Measurements from ENCODE around the gene ANKRD6.

The ANKRD6 gene

GRCh38 chr6:89482126-89482525 lies 49.2 kb downstream of the ANKRD6 start:
- TF ChIP-seq, protein P1, sequence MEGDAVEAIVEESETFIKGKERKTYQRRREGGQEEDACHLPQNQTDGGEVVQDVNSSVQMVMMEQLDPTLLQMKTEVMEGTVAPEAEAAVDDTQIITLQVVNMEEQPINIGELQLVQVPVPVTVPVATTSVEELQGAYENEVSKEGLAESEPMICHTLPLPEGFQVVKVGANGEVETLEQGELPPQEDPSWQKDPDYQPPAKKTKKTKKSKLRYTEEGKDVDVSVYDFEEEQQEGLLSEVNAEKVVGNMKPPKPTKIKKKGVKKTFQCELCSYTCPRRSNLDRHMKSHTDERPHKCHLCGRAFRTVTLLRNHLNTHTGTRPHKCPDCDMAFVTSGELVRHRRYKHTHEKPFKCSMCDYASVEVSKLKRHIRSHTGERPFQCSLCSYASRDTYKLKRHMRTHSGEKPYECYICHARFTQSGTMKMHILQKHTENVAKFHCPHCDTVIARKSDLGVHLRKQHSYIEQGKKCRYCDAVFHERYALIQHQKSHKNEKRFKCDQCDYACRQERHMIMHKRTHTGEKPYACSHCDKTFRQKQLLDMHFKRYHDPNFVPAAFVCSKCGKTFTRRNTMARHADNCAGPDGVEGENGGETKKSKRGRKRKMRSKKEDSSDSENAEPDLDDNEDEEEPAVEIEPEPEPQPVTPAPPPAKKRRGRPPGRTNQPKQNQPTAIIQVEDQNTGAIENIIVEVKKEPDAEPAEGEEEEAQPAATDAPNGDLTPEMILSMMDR (conservative IDR thresholded peaks at IDR 0.05; ENCODE audit: low read length), result no peak
- DNase-seq (ENCODE audit: low read depth), result peak; percentile 1

GRCh38 chr6:89483111-89483720 lies 50.3 kb downstream of the ANKRD6 start:
- TF ChIP-seq, protein P1 (conservative IDR thresholded peaks at IDR 0.05; ENCODE audit: low read length), result no peak
- DNase-seq (ENCODE audit: low read depth), result peak; percentile 6

More at GRCh38 chr6:89482126-89482525, 49.2 kb downstream of the ANKRD6 start:
- H3K4me3 ChIP-seq (ENCODE audit: low read length), result no peak overlapping the region

GRCh38 chr6:89485320-89485719 lies 52.4 kb downstream of the ANKRD6 start:
- TF ChIP-seq, protein P1 (conservative IDR thresholded peaks at IDR 0.05; ENCODE audit: low read length), result no peak
- DNase-seq (ENCODE audit: low read depth), result no peak
- H3K4me3 ChIP-seq (ENCODE audit: low read length), result no peak overlapping the region

More at GRCh38 chr6:89483111-89483720, 50.3 kb downstream of the ANKRD6 start:
- no peak overlapping the region for H3K4me3 ChIP-seq (ENCODE audit: low read length)

GRCh38 chr6:89487864-89488263 lies 54.9 kb downstream of the ANKRD6 start:
- no peak overlapping the region for H3K4me3 ChIP-seq (ENCODE audit: low read length)
- no peak for DNase-seq (ENCODE audit: low read depth)
- TF ChIP-seq, protein P1 (conservative IDR thresholded peaks at IDR 0.05; ENCODE audit: low read length), result no peak

GRCh38 chr6:89488438-89488837 lies 55.5 kb downstream of the ANKRD6 start:
- H3K4me3 ChIP-seq (ENCODE audit: low read length), result no peak overlapping the region
- DNase-seq (ENCODE audit: low read depth), result no peak
- TF ChIP-seq, protein P1 (conservative IDR thresholded peaks at IDR 0.05; ENCODE audit: low read length), result no peak

DNA sequence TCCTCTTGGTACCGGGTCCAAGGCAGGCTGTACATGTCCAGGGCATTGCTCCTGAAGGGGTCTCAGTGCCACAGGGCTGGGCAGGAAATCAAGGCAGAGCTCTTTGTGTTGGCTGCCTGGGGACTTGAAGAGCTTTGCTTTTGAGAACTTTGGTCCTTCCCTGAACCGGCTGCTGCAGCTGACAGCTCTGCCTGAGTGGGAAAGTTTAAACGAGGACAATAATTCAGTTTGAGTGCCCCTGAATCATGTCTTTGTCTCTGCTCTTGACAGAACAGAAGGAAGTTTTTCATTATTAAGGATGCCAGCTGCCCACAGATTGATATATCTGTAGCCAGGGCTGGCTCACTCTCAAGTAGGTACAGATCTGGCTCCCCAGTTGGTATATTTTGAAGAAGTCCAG lies 56.1 kb downstream of the ANKRD6 start:
- DNase-seq (ENCODE audit: low read depth), result no peak
- no peak overlapping the region for H3K4me3 ChIP-seq (ENCODE audit: low read length)
- TF ChIP-seq, protein P1 (conservative IDR thresholded peaks at IDR 0.05; ENCODE audit: low read length), result no peak

- DNase-seq (ENCODE audit: low read depth), result no peak
- H3K4me3 ChIP-seq (ENCODE audit: low read length), result no peak overlapping the region
- TF ChIP-seq, protein P1 (conservative IDR thresholded peaks at IDR 0.05; ENCODE audit: low read length), result no peak
These were observed 59.2 kb downstream of the ANKRD6 start for GRCh38 chr6:89492025-89492640.
